ENCODE data around the gene TRIP4. TPM values are rescaled to one million over a fixed set of nuclear protein-coding genes. Genes with fewer than 3 reads are reported as not detected.

The TRIP4 gene
- total and polyA plus RNA-seq, 2 of the 8 experiments (the other 6 are each of a cell fraction or from before 2014, with no cell fraction given): 6.2 to 18.9 TPM

DNA sequence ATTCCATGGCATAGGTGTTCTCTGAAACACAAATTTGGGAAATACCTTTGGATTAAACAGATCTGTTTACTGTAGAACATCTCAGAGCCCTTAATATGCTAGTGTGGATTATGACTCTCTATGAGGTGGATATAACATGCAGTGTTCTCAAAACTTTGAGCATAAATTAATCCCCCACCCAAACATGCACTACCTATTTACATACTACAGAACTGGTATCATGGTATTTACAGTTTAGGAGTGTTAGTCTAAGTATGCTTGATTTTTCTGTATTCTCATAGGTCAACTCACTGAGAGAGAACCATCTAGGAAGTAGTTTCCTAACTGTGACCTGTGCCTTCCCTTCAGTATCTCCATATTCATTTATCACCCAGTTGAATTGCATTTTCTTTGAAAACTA is 41.8 kb downstream of the TRIP4 start:
- Histone ChIP-seq H3K4me2 (ENCODE audit: insufficient read depth in 1 of 2, low read depth in 2 of 2, low read length in 2 of 2) (no peak overlapping the region), H3K9ac (replicated peaks in 1 of 4; ENCODE audit: extremely low read depth in 1 of 4, low read depth in 3 of 4, low read length in 3 of 4) (no peak overlapping the region)
- POLR2A ChIA-PET (ENCODE audit: partially characterized antibody): interaction anchor here (0.6 kb wide), 1 partner anchor 71 kb away, joined by 3 read pairs; no protein-coding TSS in a partner anchor
- TF ChIP-seq CHD2 (IDR thresholded peaks at IDR 0.05; ENCODE audit: low read length) (no peak), KDM4A (IDR thresholded peaks at IDR 0.05; ENCODE audit: low read depth, low read length, severe bottlenecking) (no peak), JUND (IDR thresholded peaks at IDR 0.05; ENCODE audit: low read length) (no peak), ATF2 (IDR thresholded peaks at IDR 0.05; ENCODE audit: low read length) (no peak), SP4 (IDR thresholded peaks at IDR 0.05; ENCODE audit: low read length) (no peak), ASH2L (IDR thresholded peaks at IDR 0.05; ENCODE audit: low read length) (no peak), NANOG (IDR thresholded peaks at IDR 0.05; ENCODE audit: insufficient read depth, low read depth, low read length, poor library complexity, severe bottlenecking) (no peak), TBP (IDR thresholded peaks at IDR 0.05; ENCODE audit: low read depth, low read length) (no peak), CBX5 (IDR thresholded peaks at IDR 0.05; ENCODE audit: low read depth, low read length) (no peak), RFX5 (IDR thresholded peaks at IDR 0.05; ENCODE audit: borderline replicate concordance, low read depth, low read length) (no peak), SUZ12 (IDR thresholded peaks at IDR 0.05; ENCODE audit: low read length) (no peak), HDAC6 (IDR thresholded peaks at IDR 0.05; ENCODE audit: low read depth, low read length) (no peak), SP1 (IDR thresholded peaks at IDR 0.05; ENCODE audit: low read depth, low read length) (no peak)

More for the DNA sequence above, 41.8 kb downstream of the TRIP4 start:
- Histone ChIP-seq H3K23me2 (ENCODE audit: low read depth, low read length) (no peaks in the 10 kb centered on the region), H3K4ac (replicated peaks; ENCODE audit: insufficient read length, low read depth, low read length) (no peak overlapping the region), H2AFZ (ENCODE audit: low read length) (no peak overlapping the region), H3K4me3 (ENCODE audit: extremely low read depth in 1 of 4, insufficient read depth in 2 of 4, low read depth in 3 of 4, low read length in 4 of 4) (no peak overlapping the region), H2BK15ac (ENCODE audit: low read length) (no peak overlapping the region), H3K18ac (ENCODE audit: extremely low read depth, low read length) (no peak overlapping the region), H3K79me1 (ENCODE audit: low read depth, low read length) (no peaks in the 10 kb centered on the region), H4K20me1 (replicated peaks in 1 of 2; ENCODE audit: control insufficient read depth in 1 of 2, insufficient read depth in 2 of 2, low read length in 2 of 2) (peaks cover 0 to 2% of the 10 kb centered on the region in 2 experiments), H2BK120ac (replicated peaks; ENCODE audit: low read depth, low read length) (no peak overlapping the region), H4K91ac (replicated peaks; ENCODE audit: insufficient read length, low read length) (no peak overlapping the region), H2AK5ac (ENCODE audit: low read depth, low read length) (no peak overlapping the region), H2BK20ac (ENCODE audit: low read length) (no peak overlapping the region), H3K23ac (ENCODE audit: insufficient read length) (no peak overlapping the region), H3K4me1 (replicated peaks in 1 of 4; ENCODE audit: control insufficient read depth in 3 of 4, insufficient read depth in 4 of 4, low read length in 3 of 4) (peaks cover 0 to 6% (median 2%) of the 10 kb centered on the region in 4 experiments; a peak in 3 of 7 replicates), H4K5ac (ENCODE audit: insufficient read length, low read depth, low read length) (no peak overlapping the region), H3K79me2 (ENCODE audit: control insufficient read depth in 1 of 2, insufficient read depth in 2 of 2, low read length in 2 of 2) (no peaks in the 10 kb centered on the region), H2BK12ac (ENCODE audit: low read depth, low read length) (no peak overlapping the region), H3K56ac (replicated peaks; ENCODE audit: insufficient read length, low read depth, low read length) (no peak overlapping the region), H4K8ac (ENCODE audit: extremely low read depth, insufficient read depth, low read length) (no peak overlapping the region), H3K14ac (ENCODE audit: insufficient read length) (no peak overlapping the region), H3K27me3 (replicated peaks in 1 of 4; ENCODE audit: control insufficient read depth in 3 of 4, extremely low read depth in 1 of 4, insufficient read depth in 3 of 4, low read length in 3 of 4) (no peaks in the 10 kb centered on the region; a peak in 2 of 7 replicates), H3K36me3 (ENCODE audit: control insufficient read depth in 2 of 4, insufficient read depth in 4 of 4, low read length in 3 of 4) (no peaks in the 10 kb centered on the region; a peak in 3 of 8 replicates), H3K27ac (ENCODE audit: low read depth, low read length) (no peak overlapping the region), H3K9me3 (ENCODE audit: insufficient read depth in 2 of 2, low read depth in 1 of 2, low read length in 1 of 2) (no peaks in the 10 kb centered on the region), H2BK5ac (ENCODE audit: low read depth, low read length) (no peak overlapping the region)
- FAIRE-seq (no peak), DNase-seq (ENCODE audit: low read depth in 1 of 2, low spot score in 2 of 2) (no peak)
- CTCF ChIA-PET (ENCODE audit: partially characterized antibody): interaction anchor here (0.6 kb wide), 1 partner anchor 251 kb away, joined by 3 read pairs; no protein-coding TSS in a partner anchor
